Gastroesophageal sphincter (tissue), 4 donors: ENCODE measurements around the gene TTC23. TPM values are rescaled to one million over a fixed set of nuclear protein-coding genes. Genes with fewer than 3 reads are reported as not detected.
"Not testable (repeated sequence)": the region's sequence is repeated elsewhere in the genome, so short reads cannot be mapped to it uniquely, and the experiment has no call there.

Experiments
- ATAC-seq: fragments of 150-250 bp; one replicate; pipeline ENCODE4 v1.9.1; 2016; ENCODE audit warnings: mild to moderate bottlenecking, moderate library complexity
- H3K27ac ChIP-seq, 4 donors: fragments of 200-600 bp; sonication (generic) in 3 of 4; 1 replicate in 3 of 4; 2 replicates in 1 of 4; pipeline ENCODE4 v1.5.1; 2016 to 2019
- H3K27me3 ChIP-seq: fragments of 200-600 bp; sonication (generic); one replicate; pipeline ENCODE4 v1.5.1; 2019
- H3K36me3 ChIP-seq, 2 donors: fragments of 200-600 bp; sonication (generic); one replicate each; pipeline ENCODE4 v1.5.1; 2019; ENCODE audit warnings: control low read depth in 1 of 2
- H3K4me1 ChIP-seq, 3 donors: fragments of 200-600 bp; sonication (generic); 1 replicate in 2 of 3; 2 replicates in 1 of 3; pipeline ENCODE4 v1.5.1; 2016 to 2019; ENCODE audit warnings: control low read depth in 2 of 3
- H3K4me3 ChIP-seq, 2 donors: fragments of 200-600 bp; sonication (generic); one replicate each; pipeline ENCODE4 v1.5.1; 2019; ENCODE audit warnings: mild to moderate bottlenecking in 1 of 2, moderate library complexity in 1 of 2
- H3K9me3 ChIP-seq, 3 donors: fragments of 200-600 bp; sonication (generic); one replicate each; pipeline ENCODE4 v1.5.1; 2017 to 2019; ENCODE audit warnings: control low read depth in 2 of 3
- CTCF ChIP-seq, 4 experiments: fragments of 200-600 bp in 2 of 4; fragments of 450-650 bp in 2 of 4; sonication (generic) in 1 of 4; IDR thresholded peaks; one replicate each; pipeline ENCODE4 v1.5.1; 2017 to 2019; ENCODE audit warnings: antibody characterized with exemption in 4 of 4, mild to moderate bottlenecking in 2 of 4, moderate library complexity in 2 of 4
- EP300 ChIP-seq: sonication (generic); formaldehyde crosslinking; IDR thresholded peaks from one replicate; pipeline ENCODE4 v1.6.1; 2017; ENCODE audit warnings: antibody characterized with exemption, mild to moderate bottlenecking
- POLR2A ChIP-seq, 2 donors: fragments of 450-650 bp; IDR thresholded peaks; one replicate each; pipeline ENCODE4 v1.6.1; 2017; ENCODE audit warnings: antibody characterized with exemption in 2 of 2, mild to moderate bottlenecking in 2 of 2, moderate library complexity in 1 of 2
- POLR2AphosphoS5 ChIP-seq: sonication (generic); formaldehyde crosslinking; IDR thresholded peaks from one replicate; pipeline ENCODE4 v1.6.1; 2017; ENCODE audit warnings: antibody characterized with exemption
- WGBS, 2 donors: methylation state at CpG; one replicate each; pipeline ENCODE4 v1.1.5; 2018; ENCODE audit warnings: low coverage in 1 of 2; 5-methylcytosine and 5-hydroxymethylcytosine counted together
- total RNA-seq, 4 donors: library from RNA; depleted of rRNA; stranded (reverse); fragments of >200 nt; gene quantifications; one replicate each; pipeline ENCODE4 v1.1.0, GENCODE V29; 2016

The TTC23 gene
- total RNA-seq, 4 donors from 2014 or later = 13.7 to 33.3 (median 20.0) TPM

GRCh38 chr15:99244306-99244705, 5.1 kb downstream of the TTC23 start:
- Histone ChIP-seq H3K9me3 (no peaks in the 10 kb centered on the region), H3K27me3 (no peaks in the 10 kb centered on the region), H3K4me3 (no peak overlapping the region), H3K36me3 (peaks cover 0 to 30% of the 10 kb centered on the region in 2 donors), H3K4me1 (peaks cover 0 to 29% (median 4%) of the 10 kb centered on the region in 3 donors), H3K27ac (no peak overlapping the region)
- 92 to 93% methylated on average over 4 of the region's 4 CpGs for WGBS, 2 donors
- TF ChIP-seq POLR2AphosphoS5 = no peak
- no peak for TF ChIP-seq CTCF (IDR thresholded peaks at IDR 0.05)
- no peak for TF ChIP-seq POLR2A (IDR thresholded peaks at IDR 0.05)
- no peak for TF ChIP-seq EP300
- ATAC-seq = no peak

GRCh38 chr15:99241752-99242151, 7.6 kb downstream of the TTC23 start:
- no peaks in the 10 kb centered on the region for H3K9me3 ChIP-seq
- H3K4me1 ChIP-seq = peaks cover 0 to 10% (median 0%) of the 10 kb centered on the region in 3 donors
- ATAC-seq = no peak
- WGBS, 2 donors = 83 to 92% methylated on average over 1 to 7 of the region's 9 CpGs
- H3K4me3 ChIP-seq = no peak overlapping the region
- H3K27ac ChIP-seq = no peak overlapping the region
- TF ChIP-seq POLR2A (IDR thresholded peaks at IDR 0.05) = no peak
- TF ChIP-seq POLR2AphosphoS5 = no peak
- no peak for TF ChIP-seq CTCF (IDR thresholded peaks at IDR 0.05)
- TF ChIP-seq EP300 = no peak
- H3K27me3 ChIP-seq = no peaks in the 10 kb centered on the region
- peaks cover 0 to 47% of the 10 kb centered on the region in 2 donors for H3K36me3 ChIP-seq

GRCh38 chr15:99239545-99240198, 9.7 kb downstream of the TTC23 start:
- Histone ChIP-seq H3K4me3 (no peak overlapping the region), H3K27me3 (no peaks in the 10 kb centered on the region), H3K4me1 (peaks cover 0 to 4% (median 0%) of the 10 kb centered on the region in 3 donors), H3K9me3 (no peaks in the 10 kb centered on the region), H3K36me3 (peaks cover 0 to 55% of the 10 kb centered on the region in 2 donors), H3K27ac (no peak overlapping the region)
- ATAC-seq = no peak
- TF ChIP-seq POLR2AphosphoS5 = no peak
- 14 to 53% methylated on average over 1 of the region's 1 CpG for WGBS, 2 donors

GRCh38 chr15:99238849-99239248, 10.5 kb downstream of the TTC23 start:
- Histone ChIP-seq H3K36me3 (peaks cover 0 to 57% of the 10 kb centered on the region in 2 donors), H3K27ac (no peak overlapping the region), H3K27me3 (no peaks in the 10 kb centered on the region), H3K4me3 (no peak overlapping the region), H3K9me3 (no peaks in the 10 kb centered on the region), H3K4me1 (peaks cover 0 to 4% (median 0%) of the 10 kb centered on the region in 3 donors)
- TF ChIP-seq POLR2AphosphoS5 = no peak
- no peak for TF ChIP-seq EP300
- no peak for TF ChIP-seq CTCF (IDR thresholded peaks at IDR 0.05)
- TF ChIP-seq POLR2A (IDR thresholded peaks at IDR 0.05) = no peak
- ATAC-seq = no peak
- 87% methylated on average over 3 of the region's 3 CpGs; no CpG with 5 or more reads in 1 of the 2 donors for WGBS, 2 donors

- H3K36me3 ChIP-seq = peaks cover 0 to 33% of the 10 kb centered on the region in 2 donors
- H3K27ac ChIP-seq, H3K27me3 ChIP-seq, H3K4me3 ChIP-seq, H3K4me1 ChIP-seq, ATAC-seq, H3K9me3 ChIP-seq: not testable (repeated sequence)
- whole genome bisulfite sequencing, 2 donors = 91 to 95% methylated on average over 5 to 6 of the region's 6 CpGs
Measured at GRCh38 chr15:99234160-99234559, 15.2 kb downstream of the TTC23 start.

- ATAC-seq = no peak
- Histone ChIP-seq H3K27ac (no peak overlapping the region), H3K4me3 (no peak overlapping the region), H3K27me3 (no peaks in the 10 kb centered on the region), H3K9me3 (no peaks in the 10 kb centered on the region), H3K4me1 (no peaks in the 10 kb centered on the region), H3K36me3 (peaks cover 0 to 28% of the 10 kb centered on the region in 2 donors)
- WGBS, 2 donors = 96 to 100% methylated on average over 2 of the region's 2 CpGs
- TF ChIP-seq POLR2AphosphoS5 (no peak), CTCF (IDR thresholded peaks at IDR 0.05) (no peak), EP300 (no peak), POLR2A (IDR thresholded peaks at IDR 0.05) (no peak)
Measured at GRCh38 chr15:99232740-99233139, 16.6 kb downstream of the TTC23 start.
